Neural progenitor cell (in vitro differentiated cells): ENCODE results near the gene ZNF264. TPM values are rescaled to one million over a fixed set of nuclear protein-coding genes. Genes with fewer than 3 reads are reported as not detected.
"Not testable (repeated sequence)": the region's sequence is repeated elsewhere in the genome, so short reads cannot be mapped to it uniquely, and the experiment has no call there.

ENCODE experiments used
- DNase-seq: peaks from one replicate; pipeline ENCODE4 v3.0.0-alpha.2; 2016; ENCODE audit warnings: low spot score
- H2AFZ ChIP-seq: fragments of 200-600 bp; sonication (generic); replicated peaks from 2 replicates; pipeline ENCODE4 v1.6.1; 2016; ENCODE audit warnings: antibody characterized with exemption
- H3F3A ChIP-seq: fragments of 200-600 bp; sonication (generic); 2 replicates; pipeline ENCODE4 v1.6.1; 2016; ENCODE audit warnings: antibody characterized with exemption, low read depth
- H3K27ac ChIP-seq: fragments of 200-600 bp; sonication (generic); 2 replicates; pipeline ENCODE4 v1.5.1; 2016; ENCODE audit warnings: mild to moderate bottlenecking
- H3K27me3 ChIP-seq: fragments of 200-600 bp; sonication (generic); 2 replicates; pipeline ENCODE4 v1.6.1; 2016; ENCODE audit warnings: mild to moderate bottlenecking, moderate library complexity
- H3K36me3 ChIP-seq: fragments of 200-600 bp; sonication (generic); 2 replicates; pipeline ENCODE4 v1.5.1; 2016
- H3K4me1 ChIP-seq: fragments of 200-600 bp; sonication (generic); 2 replicates; pipeline ENCODE4 v1.6.1; 2016; ENCODE audit warnings: mixed run types
- H3K4me2 ChIP-seq: fragments of 200-600 bp; sonication (generic); 2 replicates; pipeline ENCODE4 v1.6.1; 2016
- H3K4me3 ChIP-seq: fragments of 200-600 bp; sonication (generic); 2 replicates; pipeline ENCODE4 v1.5.1; 2016
- H3K79me2 ChIP-seq: fragments of 200-600 bp; sonication (generic); 2 replicates; pipeline ENCODE4 v1.6.1; 2016; ENCODE audit warnings: low read depth
- H3K9ac ChIP-seq: fragments of 200-600 bp; sonication (generic); 2 replicates; pipeline ENCODE4 v1.6.1; 2016
- H3K9me3 ChIP-seq: fragments of 200-600 bp; sonication (generic); 2 replicates; pipeline ENCODE4 v1.5.1; 2016; ENCODE audit warnings: low read depth
- H4K20me1 ChIP-seq: fragments of 200-600 bp; sonication (generic); 2 replicates; pipeline ENCODE4 v1.6.1; 2016; ENCODE audit warnings: low read depth
- H3K27ac Mint-ChIP-seq: 3 replicates; pipeline ENCODE4 v1.8.0; 2021; ENCODE audit warnings: mixed read lengths
- H3K27me3 Mint-ChIP-seq: 2 replicates; pipeline ENCODE4 v1.8.0; 2022; ENCODE audit warnings: low read depth, mild to moderate bottlenecking, inconsistent platforms, moderate library complexity, mixed read lengths; ENCODE audit not compliant: insufficient read depth
- H3K36me3 Mint-ChIP-seq: 3 replicates; pipeline ENCODE4 v1.8.0; 2021; ENCODE audit warnings: mixed read lengths
- H3K4me1 Mint-ChIP-seq: 3 replicates; pipeline ENCODE4 v1.8.0; 2021; ENCODE audit warnings: mixed read lengths
- H3K4me3 Mint-ChIP-seq: 3 replicates; pipeline ENCODE4 v1.8.0; 2021; ENCODE audit warnings: mild to moderate bottlenecking, moderate library complexity, mixed read lengths
- H3K9me3 Mint-ChIP-seq: 3 replicates; pipeline ENCODE4 v1.8.0; 2020; ENCODE audit warnings: mixed read lengths
- CTCF ChIP-seq: fragments of 200-600 bp; sonication (generic); IDR thresholded peaks from 2 replicates; pipeline ENCODE4 v1.5.1; 2017; ENCODE audit warnings: antibody characterized with exemption, mild to moderate bottlenecking
- EZH2 ChIP-seq: fragments of 200-600 bp; sonication (generic); IDR thresholded peaks from 2 replicates; pipeline ENCODE4 v1.6.1; 2017; ENCODE audit warnings: antibody characterized with exemption, mild to moderate bottlenecking, moderate library complexity
- EZH2phosphoT487 ChIP-seq: fragments of 200-600 bp; sonication (generic); IDR thresholded peaks from 2 replicates; pipeline ENCODE4 v1.6.1; 2017; ENCODE audit warnings: antibody characterized with exemption
- total RNA-seq: library from RNA; depleted of rRNA; stranded (reverse); fragments of >200 nt; gene quantifications from 2 replicates; pipeline ENCODE4 v1.2.3, GENCODE V29; 2015; ENCODE audit warnings: low replicate concordance

The ZNF264 gene
- total RNA-seq, 1 donor from 2014 or later, result 26.9 TPM

- Histone ChIP-seq H2AFZ (no peak overlapping the region), H3K4me2 (no peak overlapping the region), H3K4me1 (no peaks in the 10 kb centered on the region), H3K9me3 (no peaks in the 10 kb centered on the region), H4K20me1 (no peaks in the 10 kb centered on the region), H3F3A (peaks cover 2% of the 10 kb centered on the region), H3K79me2 (peaks cover 34% of the 10 kb centered on the region), H3K4me3 (no peak overlapping the region), H3K27ac (no peak overlapping the region), H3K9ac (no peak overlapping the region), H3K36me3 (no peaks in the 10 kb centered on the region), H3K27me3 (no peaks in the 10 kb centered on the region)
- H3K27me3 Mint-ChIP-seq, result no peaks in the 10 kb centered on the region
- H3K27ac Mint-ChIP-seq, result no peak overlapping the region
- no peaks in the 10 kb centered on the region for H3K9me3 Mint-ChIP-seq
- H3K36me3 Mint-ChIP-seq, result peaks cover 11% of the 10 kb centered on the region
- no peak for DNase-seq
- no peak overlapping the region for H3K4me3 Mint-ChIP-seq
- TF ChIP-seq EZH2phosphoT487, result no peak
- no peak for TF ChIP-seq CTCF
- no peak for TF ChIP-seq EZH2
- peaks cover 10% of the 10 kb centered on the region for H3K4me1 Mint-ChIP-seq
These were observed 53.8 kb downstream of the ZNF264 start for GRCh38 chr19:57245066-57245465.

- H3K9me3 ChIP-seq, result no peaks in the 10 kb centered on the region
- H3K4me1 ChIP-seq, result no peaks in the 10 kb centered on the region
- no peak for TF ChIP-seq EZH2
- Mint-ChIP-seq H3K27me3 (no peaks in the 10 kb centered on the region), H3K4me1 (peaks cover 9% of the 10 kb centered on the region), H3K36me3 (peaks cover 17% of the 10 kb centered on the region), H3K9me3 (no peaks in the 10 kb centered on the region), H3K27ac (no peak overlapping the region), H3K4me3 (no peak overlapping the region)
- H4K20me1 ChIP-seq, result no peaks in the 10 kb centered on the region
- no peak overlapping the region for H3K27ac ChIP-seq
- no peak overlapping the region for H3K4me2 ChIP-seq
- H3K4me3 ChIP-seq, result no peak overlapping the region
- no peaks in the 10 kb centered on the region for H3K36me3 ChIP-seq
- no peak overlapping the region for H2AFZ ChIP-seq
- no peak for DNase-seq
- H3F3A ChIP-seq, result no peaks in the 10 kb centered on the region
- H3K9ac ChIP-seq, result no peak overlapping the region
- H3K27me3 ChIP-seq, result no peaks in the 10 kb centered on the region
- peaks cover 30% of the 10 kb centered on the region for H3K79me2 ChIP-seq
These were observed 54.7 kb downstream of the ZNF264 start for GRCh38 chr19:57245959-57246358.

- no peaks in the 10 kb centered on the region for H3F3A ChIP-seq
- H3K27me3 ChIP-seq, result no peaks in the 10 kb centered on the region
- no peaks in the 10 kb centered on the region for H3K4me1 ChIP-seq
- DNase-seq, result no peak
- H3K4me1 Mint-ChIP-seq, result no peaks in the 10 kb centered on the region
- H3K27ac ChIP-seq, result no peak overlapping the region
- H3K36me3 Mint-ChIP-seq, result peaks cover 25% of the 10 kb centered on the region
- H3K9me3 ChIP-seq, result no peaks in the 10 kb centered on the region
- no peaks in the 10 kb centered on the region for H3K9me3 Mint-ChIP-seq
- no peaks in the 10 kb centered on the region for H4K20me1 ChIP-seq
- no peak overlapping the region for H2AFZ ChIP-seq
- no peaks in the 10 kb centered on the region for H3K27me3 Mint-ChIP-seq
- no peak for TF ChIP-seq EZH2phosphoT487
- TF ChIP-seq CTCF, result no peak
- no peak for TF ChIP-seq EZH2
- H3K4me3 Mint-ChIP-seq, result no peak overlapping the region
- H3K27ac Mint-ChIP-seq, result no peak overlapping the region
- no peak overlapping the region for H3K4me2 ChIP-seq
- no peak overlapping the region for H3K9ac ChIP-seq
- H3K4me3 ChIP-seq, result no peak overlapping the region
- no peaks in the 10 kb centered on the region for H3K36me3 ChIP-seq
- peaks cover 3% of the 10 kb centered on the region for H3K79me2 ChIP-seq
These were observed 57.3 kb downstream of the ZNF264 start for GRCh38 chr19:57248646-57249045.

GRCh38 chr19:57249329-57249728, 58.0 kb downstream of the ZNF264 start:
- no peaks in the 10 kb centered on the region for H3K9me3 ChIP-seq
- H2AFZ ChIP-seq, result no peak overlapping the region
- H3K27ac ChIP-seq, result no peak overlapping the region
- H3K27me3 Mint-ChIP-seq, result peaks cover 2% of the 10 kb centered on the region
- TF ChIP-seq EZH2, result no peak
- TF ChIP-seq EZH2phosphoT487, result no peak
- TF ChIP-seq CTCF, result no peak
- H3K36me3 ChIP-seq, result no peaks in the 10 kb centered on the region
- no peaks in the 10 kb centered on the region for H3F3A ChIP-seq
- no peaks in the 10 kb centered on the region for H3K9me3 Mint-ChIP-seq
- H3K9ac ChIP-seq, result no peak overlapping the region
- H3K36me3 Mint-ChIP-seq, result peaks cover 28% of the 10 kb centered on the region
- H3K27ac Mint-ChIP-seq, result no peak overlapping the region
- no peaks in the 10 kb centered on the region for H3K27me3 ChIP-seq
- no peaks in the 10 kb centered on the region for H3K4me1 Mint-ChIP-seq
- H3K79me2 ChIP-seq, result no peaks in the 10 kb centered on the region
- H3K4me3 Mint-ChIP-seq, result no peak overlapping the region
- no peak for DNase-seq
- no peaks in the 10 kb centered on the region for H3K4me1 ChIP-seq
- no peak overlapping the region for H3K4me3 ChIP-seq
- H4K20me1 ChIP-seq, result no peaks in the 10 kb centered on the region
- H3K4me2 ChIP-seq, result no peak overlapping the region

- DNase-seq, H3K4me3 ChIP-seq, H3K9ac ChIP-seq, H4K20me1 ChIP-seq, H3K4me1 ChIP-seq, H3K9me3 Mint-ChIP-seq, H3K4me2 ChIP-seq, H3K4me3 Mint-ChIP-seq, H3K27me3 ChIP-seq, H3K79me2 ChIP-seq, H2AFZ ChIP-seq, H3K27me3 Mint-ChIP-seq, H3K36me3 ChIP-seq, H3K4me1 Mint-ChIP-seq, H3F3A ChIP-seq, H3K9me3 ChIP-seq, H3K27ac Mint-ChIP-seq, H3K27ac ChIP-seq: not testable (repeated sequence)
- H3K36me3 Mint-ChIP-seq, result peaks cover 30% of the 10 kb centered on the region
These were observed 62.5 kb downstream of the ZNF264 start for GRCh38 chr19:57253767-57254166.
